ENCODE results near the gene IRS1. TPM values are rescaled to one million over a fixed set of nuclear protein-coding genes. Genes with fewer than 3 reads are reported as not detected.

IRS1 gene
- total RNA-seq, 1 experiment from 2014 or later, result 38.8 TPM

- H3K27ac ChIP-seq (ENCODE audit: low read length), result no peak overlapping the region
- H3K36me3 ChIP-seq (ENCODE audit: low read depth, low read length), result no peaks in the 10 kb centered on the region
- no peak overlapping the region for H3K4me3 ChIP-seq (ENCODE audit: low read length)
- no peak overlapping the region for H3K9ac ChIP-seq (ENCODE audit: low read length)
- H3K79me2 ChIP-seq (ENCODE audit: low read length), result peaks cover 34% of the 10 kb centered on the region
- intact Hi-C loops (cut with micrococcal nuclease), result no loop called here
- no peaks in the 10 kb centered on the region for H3K9me2 ChIP-seq (replicated peaks; ENCODE audit: low read length)
- POLR2A ChIA-PET (ENCODE audit: unreplicated experiment), result no interaction called here
- H3K9me3 ChIP-seq (ENCODE audit: low read length), result no peaks in the 10 kb centered on the region
- 0 out of 2 replicates have a peak, but pooled peaks cover 4% of the 10 kb centered on the region for H4K20me1 ChIP-seq (ENCODE audit: low read length)
- H3K27me3 ChIP-seq (ENCODE audit: low read length), result no peaks in the 10 kb centered on the region
- TF ChIP-seq, protein P1, sequence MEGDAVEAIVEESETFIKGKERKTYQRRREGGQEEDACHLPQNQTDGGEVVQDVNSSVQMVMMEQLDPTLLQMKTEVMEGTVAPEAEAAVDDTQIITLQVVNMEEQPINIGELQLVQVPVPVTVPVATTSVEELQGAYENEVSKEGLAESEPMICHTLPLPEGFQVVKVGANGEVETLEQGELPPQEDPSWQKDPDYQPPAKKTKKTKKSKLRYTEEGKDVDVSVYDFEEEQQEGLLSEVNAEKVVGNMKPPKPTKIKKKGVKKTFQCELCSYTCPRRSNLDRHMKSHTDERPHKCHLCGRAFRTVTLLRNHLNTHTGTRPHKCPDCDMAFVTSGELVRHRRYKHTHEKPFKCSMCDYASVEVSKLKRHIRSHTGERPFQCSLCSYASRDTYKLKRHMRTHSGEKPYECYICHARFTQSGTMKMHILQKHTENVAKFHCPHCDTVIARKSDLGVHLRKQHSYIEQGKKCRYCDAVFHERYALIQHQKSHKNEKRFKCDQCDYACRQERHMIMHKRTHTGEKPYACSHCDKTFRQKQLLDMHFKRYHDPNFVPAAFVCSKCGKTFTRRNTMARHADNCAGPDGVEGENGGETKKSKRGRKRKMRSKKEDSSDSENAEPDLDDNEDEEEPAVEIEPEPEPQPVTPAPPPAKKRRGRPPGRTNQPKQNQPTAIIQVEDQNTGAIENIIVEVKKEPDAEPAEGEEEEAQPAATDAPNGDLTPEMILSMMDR (conservative IDR thresholded peaks at IDR 0.05; ENCODE audit: low read depth, low read length), result no peak
- TF ChIP-seq EZH2phosphoT487 (IDR thresholded peaks at IDR 0.05; ENCODE audit: borderline replicate concordance, low read length), result no peak
- TF ChIP-seq EZH2 (IDR thresholded peaks at IDR 0.05; ENCODE audit: low read length, unreplicated experiment), result no peak
- no TSS peak for BruUV-seq (replicated peaks)
- H3K4me1 ChIP-seq (ENCODE audit: insufficient read depth, low read length), result peaks cover 9% of the 10 kb centered on the region
- CTCF ChIA-PET, result no interaction called here
- ATAC-seq (no peak), DNase-seq (no peak)
- H3F3A ChIP-seq (ENCODE audit: low read length, unreplicated experiment), result no peaks in the 10 kb centered on the region
- no peak overlapping the region for H3K4me2 ChIP-seq (ENCODE audit: low read length)
- H2AFZ ChIP-seq (ENCODE audit: low read length), result no peak overlapping the region
Measured at GRCh38 chr2:226831266-226831665, 31.6 kb upstream of the IRS1 start.

- H3K9ac ChIP-seq (ENCODE audit: low read length), result no peak overlapping the region
- CTCF ChIA-PET, result interaction anchor here (0.6 kb wide), 1 partner anchor 1165 kb away, joined by 3 read pairs; no protein-coding TSS in a partner anchor
Measured at GRCh38 chr2:226829721-226830631, 30.4 kb upstream of the IRS1 start.

More at GRCh38 chr2:226829721-226830631, 30.4 kb upstream of the IRS1 start:
- no peaks in the 10 kb centered on the region for H3K9me3 ChIP-seq (ENCODE audit: low read length)
- no TSS peak for BruUV-seq (replicated peaks)
- H3K36me3 ChIP-seq (ENCODE audit: low read depth, low read length), result no peaks in the 10 kb centered on the region
- H3K27ac ChIP-seq (ENCODE audit: low read length), result no peak overlapping the region
- DNase-seq, result no peak
- H2AFZ ChIP-seq (ENCODE audit: low read length), result no peak overlapping the region
- H3K27me3 ChIP-seq (ENCODE audit: low read length), result no peaks in the 10 kb centered on the region
- POLR2A ChIA-PET (ENCODE audit: unreplicated experiment), result no interaction called here
- H3K4me3 ChIP-seq (ENCODE audit: low read length), result no peak overlapping the region
- H3K4me2 ChIP-seq (ENCODE audit: low read length), result no peak overlapping the region
- peaks cover 9% of the 10 kb centered on the region for H3K4me1 ChIP-seq (ENCODE audit: insufficient read depth, low read length)
- ATAC-seq, result no peak
- H3F3A ChIP-seq (ENCODE audit: low read length, unreplicated experiment), result no peaks in the 10 kb centered on the region
- intact Hi-C loops (cut with micrococcal nuclease), result no loop called here
- H3K9me2 ChIP-seq (replicated peaks; ENCODE audit: low read length), result no peaks in the 10 kb centered on the region
- peaks cover 26% of the 10 kb centered on the region for H3K79me2 ChIP-seq (ENCODE audit: low read length)
- TF ChIP-seq EZH2 (IDR thresholded peaks at IDR 0.05; ENCODE audit: low read length, unreplicated experiment) (no peak), EZH2phosphoT487 (IDR thresholded peaks at IDR 0.05; ENCODE audit: borderline replicate concordance, low read length) (no peak)
- TF ChIP-seq, protein P1 (conservative IDR thresholded peaks at IDR 0.05; ENCODE audit: low read depth, low read length), result no peak
- 0 out of 2 replicates have a peak, but pooled peaks cover 4% of the 10 kb centered on the region for H4K20me1 ChIP-seq (ENCODE audit: low read length)

All from PC-3 (cell line).